H1 (cell line): ENCODE measurements around the gene CD81. TPM values are rescaled to one million over a fixed set of nuclear protein-coding genes. Genes with fewer than 3 reads are reported as not detected.

Source experiments
- CTCF ChIA-PET: fragments of 300-600 bp; sonication (Branson Sonifier 250); formaldehyde crosslinking; loops from one replicate; lab custom pipeline; 2021; ENCODE audit not compliant: partially characterized antibody; lab: Charles Lee
- POLR2A ChIA-PET: fragments of 300-600 bp; sonication (Branson Sonifier 250); formaldehyde crosslinking; loops from one replicate; lab custom pipeline; 2021; ENCODE audit warnings: inconsistent platforms; ENCODE audit not compliant: partially characterized antibody; lab: Charles Lee
- DNase-seq, 2 experiments: peaks; one replicate each; pipeline versions ENCODE4 v3.0.0 to v3.0.0-alpha.2; 2010 to 2022; ENCODE audit warnings: low spot score in 2 of 2, low read depth in 1 of 2, mixed read lengths in 1 of 2
- FAIRE-seq: peaks from 2 replicates; lab custom pipeline; 2011; peaks lifted over from hg19 to GRCh38; lab: Jason Lieb, UNC
- H2AFZ ChIP-seq: 2 replicates; pipeline ENCODE4 v1.8.1; 2012; ENCODE audit warnings: low read length, inconsistent platforms
- H2AK5ac ChIP-seq: 2 replicates; pipeline ENCODE4 v1.6.1; 2013; ENCODE audit warnings: low read depth, low read length
- H2BK120ac ChIP-seq: replicated peaks from 2 replicates; pipeline ENCODE3; 2013; ENCODE audit warnings: low read depth, low read length, inconsistent platforms
- H2BK12ac ChIP-seq: 2 replicates; pipeline ENCODE4 v1.6.1; 2013; ENCODE audit warnings: low read depth, low read length
- H2BK15ac ChIP-seq: 2 replicates; pipeline ENCODE4 v1.6.1; 2013; ENCODE audit warnings: low read length
- H2BK20ac ChIP-seq: 2 replicates; pipeline ENCODE4 v1.6.1; 2013; ENCODE audit warnings: low read length
- H2BK5ac ChIP-seq: 2 replicates; pipeline ENCODE4 v1.6.1; 2013; ENCODE audit warnings: low read depth, low read length
- H3K14ac ChIP-seq: 2 replicates; pipeline ENCODE4 v1.6.1; 2013; ENCODE audit warnings: inconsistent platforms; ENCODE audit not compliant: insufficient read length
- H3K18ac ChIP-seq: 2 replicates; pipeline ENCODE4 v1.6.1; 2013; ENCODE audit warnings: low read length; ENCODE audit errors: extremely low read depth
- H3K23ac ChIP-seq: 2 replicates; pipeline ENCODE4 v1.6.1; 2013; ENCODE audit warnings: inconsistent platforms; ENCODE audit not compliant: insufficient read length
- H3K23me2 ChIP-seq: 2 replicates; pipeline ENCODE4 v1.6.1; 2013; ENCODE audit warnings: low read depth, low read length
- H3K27ac ChIP-seq: 2 replicates; pipeline ENCODE4 v1.6.1; 2011; ENCODE audit warnings: low read depth, low read length, inconsistent platforms
- H3K27me3 ChIP-seq, 4 experiments: replicated peaks in 1 of 4; 1 replicate in 1 of 4; 2 replicates in 3 of 4; pipeline versions ENCODE4 v1.6.1 to v1.8.1; 2011 to 2013; ENCODE audit warnings: low read length in 3 of 4, mild to moderate bottlenecking in 3 of 4, inconsistent platforms in 2 of 4, mixed read lengths in 2 of 4, moderate library complexity in 1 of 4; ENCODE audit not compliant: control insufficient read depth in 3 of 4, insufficient read depth in 3 of 4; ENCODE audit errors: extremely low read depth in 1 of 4
- H3K36me3 ChIP-seq, 4 experiments: 2 replicates each; pipeline versions ENCODE4 v1.6.1 to v1.8.1; 2011 to 2013; ENCODE audit warnings: mild to moderate bottlenecking in 4 of 4, low read length in 3 of 4, moderate library complexity in 2 of 4, control low read depth in 1 of 4, inconsistent platforms in 1 of 4; ENCODE audit not compliant: insufficient read depth in 4 of 4, control insufficient read depth in 2 of 4
- H3K4ac ChIP-seq: replicated peaks from 2 replicates; pipeline ENCODE3; 2013; ENCODE audit warnings: low read length, low read depth, mixed read lengths, inconsistent platforms; ENCODE audit not compliant: insufficient read length
- H3K4me1 ChIP-seq, 4 experiments: replicated peaks in 1 of 4; 1 replicate in 1 of 4; 2 replicates in 3 of 4; pipeline versions ENCODE4 v1.6.1 to v1.8.1; 2011 to 2013; ENCODE audit warnings: low read length in 3 of 4, inconsistent platforms in 2 of 4, mixed read lengths in 1 of 4; ENCODE audit not compliant: insufficient read depth in 4 of 4, control insufficient read depth in 3 of 4
- H3K4me2 ChIP-seq, 2 experiments: 2 replicates each; pipeline versions ENCODE4 v1.6.1 to v1.8.1; 2011 to 2013; ENCODE audit warnings: low read depth in 2 of 2, low read length in 2 of 2, control low read depth in 1 of 2, inconsistent platforms in 1 of 2, mild to moderate bottlenecking in 1 of 2; ENCODE audit not compliant: insufficient read depth in 1 of 2
- H3K4me3 ChIP-seq, 4 experiments: fragments of 200-600, 300-600 bp in 1 of 4; sonication (generic), shearing (Covaris generic), sonication (Bioruptor Twin) in 1 of 4; 2 replicates each; pipeline versions ENCODE4 v1.5.1 to v1.8.1; 2011 to 2016; ENCODE audit warnings: low read length in 4 of 4, low read depth in 3 of 4, control low read depth in 2 of 4, inconsistent platforms in 2 of 4, mild to moderate bottlenecking in 2 of 4, mixed read lengths in 1 of 4, moderate library complexity in 1 of 4; ENCODE audit not compliant: insufficient read depth in 2 of 4; ENCODE audit errors: extremely low read depth in 1 of 4
- H3K56ac ChIP-seq: replicated peaks from 2 replicates; pipeline ENCODE3; 2013; ENCODE audit warnings: low read depth, mild to moderate bottlenecking, mixed read lengths, low read length, inconsistent platforms; ENCODE audit not compliant: insufficient read length
- H3K79me1 ChIP-seq: 2 replicates; pipeline ENCODE4 v1.6.1; 2013; ENCODE audit warnings: low read depth, low read length, control low read depth
- H3K79me2 ChIP-seq, 2 experiments: 2 replicates each; pipeline versions ENCODE4 v1.6.1 to v1.8.1; 2012 to 2013; ENCODE audit warnings: low read length in 2 of 2, mild to moderate bottlenecking in 2 of 2, inconsistent platforms in 1 of 2; ENCODE audit not compliant: insufficient read depth in 2 of 2, control insufficient read depth in 1 of 2
- H3K9ac ChIP-seq, 4 experiments: replicated peaks in 1 of 4; 1 replicate in 1 of 4; 2 replicates in 3 of 4; pipeline versions ENCODE4 v1.6.1 to v1.8.1; 2011 to 2013; ENCODE audit warnings: low read depth in 3 of 4, low read length in 3 of 4, control low read depth in 2 of 4, mild to moderate bottlenecking in 2 of 4, moderate library complexity in 2 of 4, inconsistent platforms in 1 of 4; ENCODE audit errors: extremely low read depth in 1 of 4
- H3K9me3 ChIP-seq, 2 experiments: 2 replicates each; pipeline versions ENCODE4 v1.6.1 to v1.8.1; 2012 to 2013; ENCODE audit warnings: mild to moderate bottlenecking in 2 of 2, moderate library complexity in 2 of 2, control low read depth in 1 of 2, inconsistent platforms in 1 of 2, low read depth in 1 of 2, low read length in 1 of 2, mixed read lengths in 1 of 2; ENCODE audit not compliant: insufficient read depth in 2 of 2
- H4K20me1 ChIP-seq, 2 experiments: replicated peaks in 1 of 2; 2 replicates each; pipeline versions ENCODE3 to v1.8.1; 2011 to 2013; ENCODE audit warnings: inconsistent platforms in 2 of 2, low read length in 2 of 2, mild to moderate bottlenecking in 1 of 2; ENCODE audit not compliant: insufficient read depth in 2 of 2, control insufficient read depth in 1 of 2
- H4K5ac ChIP-seq: 2 replicates; pipeline ENCODE4 v1.6.1; 2013; ENCODE audit warnings: low read length, low read depth, mixed read lengths, inconsistent platforms; ENCODE audit not compliant: insufficient read length
- H4K8ac ChIP-seq: 2 replicates; pipeline ENCODE4 v1.8.0; 2013; ENCODE audit warnings: mild to moderate bottlenecking, moderate library complexity, low read length, inconsistent platforms; ENCODE audit not compliant: insufficient read depth; ENCODE audit errors: extremely low read depth
- H4K91ac ChIP-seq: replicated peaks from 2 replicates; pipeline ENCODE3; 2013; ENCODE audit warnings: low read length, mixed read lengths, inconsistent platforms; ENCODE audit not compliant: insufficient read length
- ATF3 ChIP-seq: IDR thresholded peaks from 2 replicates; pipeline ENCODE4 v1.6.1; 2011; ENCODE audit warnings: low read depth, mild to moderate bottlenecking, low read length; ENCODE audit not compliant: insufficient read depth
- BRCA1 ChIP-seq: IDR thresholded peaks from 2 replicates; pipeline ENCODE4 v1.6.1; 2012; ENCODE audit warnings: low read depth, low read length, improper control_type of control experiment
- CHD2 ChIP-seq: IDR thresholded peaks from 2 replicates; pipeline ENCODE4 v1.6.1; 2012; ENCODE audit warnings: low read length, improper control_type of control experiment
- CTBP2 ChIP-seq: IDR thresholded peaks from 2 replicates; pipeline ENCODE4 v1.7.0; 2011; ENCODE audit warnings: borderline replicate concordance, mild to moderate bottlenecking, moderate library complexity, mixed read lengths, low read length; ENCODE audit not compliant: insufficient read depth, insufficient read length
- EP300 ChIP-seq, 2 experiments: IDR thresholded peaks; 1 replicate in 1 of 2; 2 replicates in 1 of 2; pipeline ENCODE4 v1.6.1; 2011 to 2012; ENCODE audit warnings: low read depth in 2 of 2, low read length in 2 of 2, mild to moderate bottlenecking in 2 of 2, borderline replicate concordance in 1 of 2, inconsistent platforms in 1 of 2, moderate library complexity in 1 of 2
- FOSL1 ChIP-seq: IDR thresholded peaks from 2 replicates; pipeline ENCODE4 v1.6.1; 2011; ENCODE audit warnings: mild to moderate bottlenecking, low read depth, low read length, moderate library complexity; ENCODE audit not compliant: insufficient read depth
- HDAC2 ChIP-seq, 2 experiments: fragments of 300-600 bp in 1 of 2; sonication (generic) in 1 of 2; IDR thresholded peaks; 2 replicates each; pipeline ENCODE4 v1.6.1; 2011 to 2012; ENCODE audit warnings: low read depth in 2 of 2, low read length in 2 of 2, mild to moderate bottlenecking in 2 of 2, moderate library complexity in 2 of 2, borderline replicate concordance in 1 of 2, inconsistent platforms in 1 of 2
- KDM5A ChIP-seq: fragments of 200-600 bp; IDR thresholded peaks from 2 replicates; pipeline ENCODE4 v1.7.1; 2012; ENCODE audit warnings: mild to moderate bottlenecking, low read length, inconsistent platforms, mixed read lengths
- RXRA ChIP-seq: IDR thresholded peaks from 2 replicates; pipeline ENCODE4 v1.6.1; 2011; ENCODE audit warnings: low read depth, mild to moderate bottlenecking, low read length, moderate library complexity; ENCODE audit not compliant: insufficient read depth
- SIX5 ChIP-seq: IDR thresholded peaks from 2 replicates; pipeline ENCODE4 v1.6.1; 2011; ENCODE audit warnings: mild to moderate bottlenecking, low read depth, low read length
- ZNF274 ChIP-seq: IDR thresholded peaks from 2 replicates; pipeline ENCODE4 v1.7.0; 2012; ENCODE audit warnings: low read length, borderline replicate concordance; ENCODE audit errors: extremely low read depth
- WGBS, 2 experiments: shearing (Covaris generic) in 1 of 2; methylation state at CpG; one replicate each; pipeline versions ENCODE4 v1.1.6 to v1.1.7; 2013 to 2015; ENCODE audit warnings: low lambda C conversion rate in 2 of 2, mixed read lengths in 2 of 2, inconsistent platforms in 1 of 2, low coverage in 1 of 2, missing lambda C conversion rate in 1 of 2; ENCODE audit not compliant: insufficient replicate concordance in 2 of 2, insufficient coverage in 1 of 2, insufficient read length in 1 of 2; ENCODE audit errors: extremely low coverage in 1 of 2, missing lambda C conversion rate in 1 of 2; 5-methylcytosine and 5-hydroxymethylcytosine counted together
- polyA plus RNA-seq, 7 experiments: library from polyadenylated mRNA; depleted of rRNA in 3 of 7; stranded (reverse) in 5 of 7; unstranded in 2 of 7; fragments of >200 nt in 5 of 7; fragments of 200-250 nt in 2 of 7; gene quantifications; 1 replicate in 5 of 7; 2 replicates in 1 of 7; 4 replicates in 1 of 7; pipeline versions ENCODE4 v1.2.1 to v1.2.3, GENCODE V29; 2011 to 2013; ENCODE audit warnings: missing spikeins in 2 of 7, mixed read lengths in 2 of 7
- total RNA-seq: library from RNA; stranded (reverse); fragmentation: NEBNext Ultra II Directional; extraction: Animal tissue kit (Norgen Biotek cat#: 25700); gene quantifications from 2 replicates; pipeline ENCODE4 v1.2.1, GENCODE V29; 2021

Gene CD81
- total and polyA plus RNA-seq, 2 of the 8 experiments (the other 6 are each of a cell fraction or from before 2014, with no cell fraction given), result 238 to 309 TPM

- no peak for DNase-seq
- TF ChIP-seq EP300 (IDR thresholded peaks at IDR 0.05; ENCODE audit: borderline replicate concordance in 1 of 2, low read depth in 2 of 2, low read length in 2 of 2), result no peak
- TF ChIP-seq CHD2, result no peak
- no peak for TF ChIP-seq BRCA1
- no peak for TF ChIP-seq HDAC2 (IDR thresholded peaks at IDR 0.05; ENCODE audit: borderline replicate concordance in 1 of 2, low read depth in 2 of 2, low read length in 2 of 2)
- TF ChIP-seq SIX5, result no peak
- no peak for TF ChIP-seq KDM5A
- TF ChIP-seq ZNF274, result no peak
- no peak for TF ChIP-seq ATF3
- TF ChIP-seq RXRA, result no peak
- TF ChIP-seq CTBP2, result no peak
- TF ChIP-seq FOSL1, result no peak
- no peak overlapping the region for H3K4ac ChIP-seq
- H4K8ac ChIP-seq, result no peak overlapping the region
- H3K27me3 ChIP-seq, result no peaks in the 10 kb centered on the region
- H3K27ac ChIP-seq, result no peak overlapping the region
- H3K56ac ChIP-seq, result no peak overlapping the region
- no peak overlapping the region for H3K18ac ChIP-seq
- no peak overlapping the region for H3K23ac ChIP-seq
- ChIA-PET POLR2A (interaction anchor here (1.5 kb wide), 1 partner anchor 20 kb away, joined by 8 read pairs; the partner anchor contains the start of gene CD81), CTCF (no interaction called here)
- H3K79me2 ChIP-seq, result no peaks in the 10 kb centered on the region
- no peaks in the 10 kb centered on the region for H3K79me1 ChIP-seq
- H2BK15ac ChIP-seq, result no peak overlapping the region
- H2AK5ac ChIP-seq, result no peak overlapping the region
- FAIRE-seq, result no peak
- no peak overlapping the region for H2BK20ac ChIP-seq
- H2BK120ac ChIP-seq, result no peak overlapping the region
- no peak overlapping the region for H3K14ac ChIP-seq
- H3K9me3 ChIP-seq, result peaks cover 5 to 17% of the 10 kb centered on the region in 2 experiments; a peak in 2 of 4 replicates
- H3K4me3 ChIP-seq, result no peak overlapping the region
- H4K5ac ChIP-seq, result no peak overlapping the region
- no peaks in the 10 kb centered on the region for H3K4me1 ChIP-seq
- no peak overlapping the region for H2BK5ac ChIP-seq
- H3K9ac ChIP-seq, result no peak overlapping the region
- H3K36me3 ChIP-seq, result no peaks in the 10 kb centered on the region
- no peak overlapping the region for H2BK12ac ChIP-seq
- no peak overlapping the region for H4K91ac ChIP-seq
- H3K4me2 ChIP-seq, result no peak overlapping the region
- H3K23me2 ChIP-seq, result no peaks in the 10 kb centered on the region
- 62% methylated on average over 8 of the region's 8 CpGs; no CpG with 5 or more reads in 1 of the 2 experiments for WGBS, 2 experiments
- H2AFZ ChIP-seq, result no peak overlapping the region
- no peaks in the 10 kb centered on the region for H4K20me1 ChIP-seq
Observed at GRCh38 chr11:2357246-2357645, 19.9 kb upstream of the CD81 start.
